HL-60 (cell line): ENCODE measurements around the gene ANKS3.

Experiments used
- TF ChIP-seq, protein P1 (sequence below): IDR thresholded peaks from 2 replicates; pipeline ENCODE4 v1.6.1; 2012; ENCODE audit warnings: low read depth; ENCODE audit not compliant: insufficient replicate concordance
- TF ChIP-seq, protein P2 (sequence below): IDR thresholded peaks from one replicate; pipeline ENCODE4 v1.5.1; 2011; ENCODE audit warnings: low read length, control low read depth, inconsistent platforms; ENCODE audit not compliant: insufficient read depth

- TF ChIP-seq, protein P1, sequence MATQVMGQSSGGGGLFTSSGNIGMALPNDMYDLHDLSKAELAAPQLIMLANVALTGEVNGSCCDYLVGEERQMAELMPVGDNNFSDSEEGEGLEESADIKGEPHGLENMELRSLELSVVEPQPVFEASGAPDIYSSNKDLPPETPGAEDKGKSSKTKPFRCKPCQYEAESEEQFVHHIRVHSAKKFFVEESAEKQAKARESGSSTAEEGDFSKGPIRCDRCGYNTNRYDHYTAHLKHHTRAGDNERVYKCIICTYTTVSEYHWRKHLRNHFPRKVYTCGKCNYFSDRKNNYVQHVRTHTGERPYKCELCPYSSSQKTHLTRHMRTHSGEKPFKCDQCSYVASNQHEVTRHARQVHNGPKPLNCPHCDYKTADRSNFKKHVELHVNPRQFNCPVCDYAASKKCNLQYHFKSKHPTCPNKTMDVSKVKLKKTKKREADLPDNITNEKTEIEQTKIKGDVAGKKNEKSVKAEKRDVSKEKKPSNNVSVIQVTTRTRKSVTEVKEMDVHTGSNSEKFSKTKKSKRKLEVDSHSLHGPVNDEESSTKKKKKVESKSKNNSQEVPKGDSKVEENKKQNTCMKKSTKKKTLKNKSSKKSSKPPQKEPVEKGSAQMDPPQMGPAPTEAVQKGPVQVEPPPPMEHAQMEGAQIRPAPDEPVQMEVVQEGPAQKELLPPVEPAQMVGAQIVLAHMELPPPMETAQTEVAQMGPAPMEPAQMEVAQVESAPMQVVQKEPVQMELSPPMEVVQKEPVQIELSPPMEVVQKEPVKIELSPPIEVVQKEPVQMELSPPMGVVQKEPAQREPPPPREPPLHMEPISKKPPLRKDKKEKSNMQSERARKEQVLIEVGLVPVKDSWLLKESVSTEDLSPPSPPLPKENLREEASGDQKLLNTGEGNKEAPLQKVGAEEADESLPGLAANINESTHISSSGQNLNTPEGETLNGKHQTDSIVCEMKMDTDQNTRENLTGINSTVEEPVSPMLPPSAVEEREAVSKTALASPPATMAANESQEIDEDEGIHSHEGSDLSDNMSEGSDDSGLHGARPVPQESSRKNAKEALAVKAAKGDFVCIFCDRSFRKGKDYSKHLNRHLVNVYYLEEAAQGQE = no peak
- TF ChIP-seq, protein P2, sequence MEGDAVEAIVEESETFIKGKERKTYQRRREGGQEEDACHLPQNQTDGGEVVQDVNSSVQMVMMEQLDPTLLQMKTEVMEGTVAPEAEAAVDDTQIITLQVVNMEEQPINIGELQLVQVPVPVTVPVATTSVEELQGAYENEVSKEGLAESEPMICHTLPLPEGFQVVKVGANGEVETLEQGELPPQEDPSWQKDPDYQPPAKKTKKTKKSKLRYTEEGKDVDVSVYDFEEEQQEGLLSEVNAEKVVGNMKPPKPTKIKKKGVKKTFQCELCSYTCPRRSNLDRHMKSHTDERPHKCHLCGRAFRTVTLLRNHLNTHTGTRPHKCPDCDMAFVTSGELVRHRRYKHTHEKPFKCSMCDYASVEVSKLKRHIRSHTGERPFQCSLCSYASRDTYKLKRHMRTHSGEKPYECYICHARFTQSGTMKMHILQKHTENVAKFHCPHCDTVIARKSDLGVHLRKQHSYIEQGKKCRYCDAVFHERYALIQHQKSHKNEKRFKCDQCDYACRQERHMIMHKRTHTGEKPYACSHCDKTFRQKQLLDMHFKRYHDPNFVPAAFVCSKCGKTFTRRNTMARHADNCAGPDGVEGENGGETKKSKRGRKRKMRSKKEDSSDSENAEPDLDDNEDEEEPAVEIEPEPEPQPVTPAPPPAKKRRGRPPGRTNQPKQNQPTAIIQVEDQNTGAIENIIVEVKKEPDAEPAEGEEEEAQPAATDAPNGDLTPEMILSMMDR = no peak
These were observed 33.0 kb upstream of the ANKS3 start, which contains the start of gene ZNF500 for GRCh38 chr16:4766875-4767628.
